GM23338 (cell line): ENCODE data around the gene PSG3.
"Not testable (repeated sequence)": the region's sequence is repeated elsewhere in the genome, so short reads cannot be mapped to it uniquely, and the experiment has no call there.

Experiments
- CREB1 ChIP-seq: fragments of 250-450 bp; sonication (Bioruptor Pico); IDR thresholded peaks from 2 replicates; pipeline ENCODE4 v1.5.0; 2020; ENCODE audit warnings: low read depth, mild to moderate bottlenecking, moderate library complexity
- CTCF ChIP-seq, 2 experiments: fragments of 200-600 bp in 1 of 2; sonication (generic) in 1 of 2; conservative IDR thresholded peaks; 2 replicates each; pipeline versions ENCODE4 v1.5.1 to v1.6.1; 2016 to 2017; ENCODE audit warnings: antibody characterized with exemption in 2 of 2, low read depth in 2 of 2, mild to moderate bottlenecking in 2 of 2, moderate library complexity in 1 of 2
- ETS1 ChIP-seq: IDR thresholded peaks from 2 replicates; pipeline ENCODE4 v1.6.1; 2016; ENCODE audit warnings: antibody characterized with exemption
- EZH2 ChIP-seq: fragments of 200-600 bp; sonication (generic); IDR thresholded peaks from one replicate; pipeline ENCODE4 v1.8.0; 2017; ENCODE audit warnings: antibody characterized with exemption, mild to moderate bottlenecking, low read depth; ENCODE audit not compliant: unreplicated experiment
- EZH2phosphoT487 ChIP-seq: fragments of 200-600 bp; sonication (generic); IDR thresholded peaks from one replicate; pipeline ENCODE4 v1.8.1; 2018; ENCODE audit warnings: antibody characterized with exemption; ENCODE audit not compliant: unreplicated experiment
- JUNB ChIP-seq: IDR thresholded peaks from one replicate; pipeline ENCODE4 v1.6.1; 2016; ENCODE audit warnings: antibody characterized with exemption; ENCODE audit not compliant: unreplicated experiment
- NANOG ChIP-seq: IDR thresholded peaks from 2 replicates; pipeline ENCODE4 v1.6.1; 2016; ENCODE audit warnings: antibody characterized with exemption, borderline replicate concordance
- POLR2AphosphoS5 ChIP-seq: IDR thresholded peaks from 2 replicates; pipeline ENCODE4 v1.6.1; 2016; ENCODE audit warnings: antibody characterized with exemption, low read depth
- REST ChIP-seq: IDR thresholded peaks from one replicate; pipeline ENCODE4 v1.6.1; 2018; ENCODE audit warnings: antibody characterized with exemption; ENCODE audit not compliant: unreplicated experiment
- STAT1 ChIP-seq: IDR thresholded peaks from one replicate; pipeline ENCODE4 v1.6.1; 2016; ENCODE audit warnings: antibody characterized with exemption; ENCODE audit not compliant: unreplicated experiment
- ZNF114 ChIP-seq: fragments of 250-450 bp; sonication (Bioruptor Pico); IDR thresholded peaks from 2 replicates; pipeline ENCODE4 v1.5.0; 2020; ENCODE audit warnings: mild to moderate bottlenecking, moderate library complexity
- ZNF331 ChIP-seq: fragments of 250-450 bp; sonication (Bioruptor Pico); IDR thresholded peaks from 2 replicates; pipeline ENCODE4 v1.5.0; 2020; ENCODE audit warnings: low read depth, mild to moderate bottlenecking, moderate library complexity
- ZNF462 ChIP-seq: fragments of 250-450 bp; sonication (Bioruptor Pico); IDR thresholded peaks from 2 replicates; pipeline ENCODE4 v1.5.0; 2020; ENCODE audit warnings: mild to moderate bottlenecking, moderate library complexity

GRCh38 chr19:42776750-42777612 lies 36.7 kb upstream of the PSG3 start:
- TF ChIP-seq CTCF (conservative IDR thresholded peaks at IDR 0.05; ENCODE audit: low read depth in 2 of 2) = peak; percentile 83 to 91
- TF ChIP-seq POLR2AphosphoS5; ETS1; CREB1 (CRISPR knock-in tag); REST; JUNB; EZH2; EZH2phosphoT487; NANOG; ZNF331 (CRISPR knock-in tag); STAT1; ZNF462; ZNF114 (CRISPR knock-in tag): not testable (repeated sequence)
